Stimulated activated CD8-positive, alpha-beta memory T cell treated with anti-CD3 and anti-CD28 coated beads, Interleukin-2, amount 100 ng/mL, for 48 hours (primary cell): ENCODE measurements around the gene PI3.

Source experiments
- DNase-seq, 2 donors: peaks; one replicate each; pipeline ENCODE4 v3.0.0-alpha.2; 2020; ENCODE audit warnings: low read depth in 2 of 2

Gene PI3

DNA sequence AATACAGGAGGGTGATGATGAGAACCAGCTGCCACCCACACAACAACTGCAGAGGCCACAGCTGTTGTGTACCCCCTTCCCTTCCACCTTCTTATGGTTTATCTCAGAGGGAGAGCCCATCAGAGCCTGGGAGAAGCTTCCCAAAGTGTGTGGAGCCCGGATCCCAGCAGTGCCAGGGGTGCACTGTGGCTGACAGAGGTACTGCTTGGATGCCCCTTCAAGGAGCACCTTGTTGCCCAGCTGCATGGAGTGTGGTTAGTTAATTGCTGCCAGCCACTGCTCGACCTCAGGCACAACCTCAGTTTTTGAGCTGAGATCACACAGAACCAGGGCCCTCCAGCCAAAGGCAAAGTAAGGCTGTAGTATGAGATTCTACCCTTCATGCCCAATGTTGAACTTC lies 13.0 kb downstream of the PI3 start:
- no peak for DNase-seq

- no peak for DNase-seq
These were observed 14.4 kb downstream of the PI3 start for GRCh38 chr20:45189067-45189609.

DNA sequence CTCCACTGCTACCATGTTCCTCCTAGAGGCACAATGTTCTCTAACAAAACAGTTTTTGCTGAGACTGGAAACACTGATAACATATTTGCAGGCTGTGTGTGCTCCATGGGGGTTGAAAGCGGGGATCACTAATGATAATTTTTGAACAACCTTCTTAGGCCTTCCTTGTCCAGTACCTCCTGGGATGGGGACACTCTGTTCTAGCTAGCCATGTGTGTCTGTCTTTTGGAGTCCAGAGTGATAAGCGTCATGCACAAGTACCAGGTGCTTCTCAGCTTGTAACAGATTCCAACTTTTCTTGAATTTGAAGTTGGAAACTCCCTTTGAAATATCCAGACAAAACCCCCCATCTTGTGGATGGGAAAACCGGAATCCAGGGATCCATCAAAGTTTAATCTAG lies 15.2 kb downstream of the PI3 start:
- DNase-seq: no peak

GRCh38 chr20:45191926-45192325 lies 17.2 kb downstream of the PI3 start:
- no peak for DNase-seq

- DNase-seq: no peak
These were observed 18.6 kb downstream of the PI3 start for GRCh38 chr20:45193331-45193730.

GRCh38 chr20:45206725-45207124 lies 32.0 kb downstream of the PI3 start, which contains the start of gene SEMG1:
SEMG1 (plus strand) TSS chr20:45207033; CDS start chr20:45207054, 21 bp downstream.
- no peak for DNase-seq

DNA sequence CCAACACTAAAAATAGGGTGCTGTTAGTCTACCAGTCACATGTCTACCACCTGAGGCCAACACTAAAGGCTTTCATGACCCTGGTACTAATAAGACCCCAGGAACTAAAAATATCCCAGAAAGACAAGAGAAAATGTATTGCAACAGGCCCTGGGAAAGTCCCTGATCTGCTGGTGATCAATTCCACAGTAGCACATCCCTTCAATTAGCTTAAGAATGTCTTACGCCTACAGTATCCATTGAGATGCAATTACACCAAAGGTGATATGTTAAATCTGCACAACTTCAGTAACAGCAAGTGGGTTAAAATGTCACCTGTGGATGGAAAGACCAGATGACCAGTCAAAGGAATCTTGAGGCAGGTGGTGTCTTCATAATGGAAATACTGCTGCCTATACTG lies 35.2 kb downstream of the PI3 start:
- DNase-seq: no peak

- DNase-seq: no peak
These were observed 37.1 kb downstream of the PI3 start for GRCh38 chr20:45211569-45212474.

GRCh38 chr20:45212836-45213235 lies 38.1 kb downstream of the PI3 start:
- DNase-seq: no peak

- DNase-seq: no peak
These were observed 43.4 kb downstream of the PI3 start for GRCh38 chr20:45218124-45218523.

DNA sequence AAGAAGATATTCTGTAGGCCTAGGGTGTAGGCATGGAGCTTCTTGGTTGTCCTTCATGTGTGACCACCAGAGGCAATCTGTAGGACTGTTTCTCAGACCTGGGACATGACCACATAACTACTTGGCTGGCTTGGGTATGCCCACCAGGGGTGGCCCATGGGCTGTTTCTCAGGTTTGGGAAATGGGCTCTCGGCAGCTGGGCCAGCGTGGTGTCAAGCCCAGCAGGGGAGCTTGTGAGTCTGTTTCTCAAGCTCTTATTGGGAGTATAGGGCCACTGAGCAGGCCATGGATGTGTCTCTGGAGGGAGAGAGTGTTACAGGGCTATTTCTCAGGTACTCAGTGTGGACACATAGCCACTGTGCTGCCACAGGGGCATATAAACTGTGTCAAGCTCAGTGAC lies 43.9 kb downstream of the PI3 start:
- no peak for DNase-seq

DNA sequence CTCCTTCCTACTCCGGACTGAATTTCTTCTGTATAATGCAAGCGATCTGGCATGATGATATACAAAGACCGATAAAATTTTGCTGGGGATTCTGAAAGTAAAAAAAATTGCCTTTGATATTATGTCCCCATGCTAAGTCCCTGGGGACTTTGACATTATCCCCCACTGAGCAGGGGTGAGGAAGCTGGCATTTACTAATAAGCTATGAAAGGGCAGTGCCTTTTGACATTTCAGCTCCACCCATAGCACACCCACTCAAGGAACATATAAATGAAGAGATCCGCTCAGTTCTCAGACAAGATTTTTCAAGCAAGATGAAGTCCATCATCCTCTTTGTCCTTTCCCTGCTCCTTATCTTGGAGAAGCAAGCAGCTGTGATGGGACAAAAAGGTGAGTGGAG lies 46.4 kb downstream of the PI3 start, which contains the start of gene SEMG2:
Gene SEMG2 (plus strand): TSS at position 298 of the 400 bp plus-strand sequence. CDS start 17 bp downstream, at position 315.
- DNase-seq: no peak

DNA sequence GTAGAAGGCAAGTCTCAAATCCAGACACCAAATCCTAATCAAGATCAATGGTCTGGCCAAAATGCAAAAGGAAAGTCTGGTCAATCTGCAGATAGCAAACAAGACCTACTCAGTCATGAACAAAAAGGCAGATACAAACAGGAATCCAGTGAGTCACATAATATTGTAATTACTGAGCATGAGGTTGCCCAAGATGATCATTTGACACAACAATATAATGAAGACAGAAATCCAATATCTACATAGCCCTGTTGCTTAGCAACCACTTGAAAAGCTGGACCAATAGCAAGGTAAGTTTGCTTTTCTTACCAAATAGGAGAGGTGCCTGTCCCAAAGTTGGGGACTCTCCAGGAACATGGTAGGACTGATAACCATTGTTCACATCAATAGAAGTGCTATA lies 48.4 kb downstream of the PI3 start:
- no peak for DNase-seq
